ENCODE results near the gene ARHGEF7.

DNA sequence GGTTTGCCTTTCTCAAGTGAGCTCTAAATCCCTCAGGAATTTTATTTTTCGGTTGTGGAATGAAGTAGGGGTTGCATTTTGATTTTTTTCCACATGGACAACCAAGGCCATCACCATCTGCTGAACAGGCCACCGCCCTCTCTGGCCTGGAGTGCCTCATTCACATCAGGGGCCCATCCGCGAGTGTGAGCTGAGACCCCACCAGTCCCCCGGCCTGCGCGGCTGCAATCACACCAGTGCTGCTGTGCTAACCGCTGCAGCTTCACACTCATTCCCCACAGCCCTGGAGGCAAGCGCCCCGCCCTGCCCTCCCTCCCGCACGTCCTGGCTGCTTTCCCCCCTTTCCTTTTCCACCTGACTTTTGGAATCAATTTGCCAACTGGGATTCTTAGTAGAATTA lies 35.7 kb upstream of the ARHGEF7 start:
- no peak for TF ChIP-seq POLR2A (IDR thresholded peaks at IDR 0.05)
- TF ChIP-seq, protein P1, sequence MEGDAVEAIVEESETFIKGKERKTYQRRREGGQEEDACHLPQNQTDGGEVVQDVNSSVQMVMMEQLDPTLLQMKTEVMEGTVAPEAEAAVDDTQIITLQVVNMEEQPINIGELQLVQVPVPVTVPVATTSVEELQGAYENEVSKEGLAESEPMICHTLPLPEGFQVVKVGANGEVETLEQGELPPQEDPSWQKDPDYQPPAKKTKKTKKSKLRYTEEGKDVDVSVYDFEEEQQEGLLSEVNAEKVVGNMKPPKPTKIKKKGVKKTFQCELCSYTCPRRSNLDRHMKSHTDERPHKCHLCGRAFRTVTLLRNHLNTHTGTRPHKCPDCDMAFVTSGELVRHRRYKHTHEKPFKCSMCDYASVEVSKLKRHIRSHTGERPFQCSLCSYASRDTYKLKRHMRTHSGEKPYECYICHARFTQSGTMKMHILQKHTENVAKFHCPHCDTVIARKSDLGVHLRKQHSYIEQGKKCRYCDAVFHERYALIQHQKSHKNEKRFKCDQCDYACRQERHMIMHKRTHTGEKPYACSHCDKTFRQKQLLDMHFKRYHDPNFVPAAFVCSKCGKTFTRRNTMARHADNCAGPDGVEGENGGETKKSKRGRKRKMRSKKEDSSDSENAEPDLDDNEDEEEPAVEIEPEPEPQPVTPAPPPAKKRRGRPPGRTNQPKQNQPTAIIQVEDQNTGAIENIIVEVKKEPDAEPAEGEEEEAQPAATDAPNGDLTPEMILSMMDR (IDR thresholded peaks at IDR 0.05) = no peak
